GM21529 (cell line): ENCODE data around the gene PRKN.

Source experiments
- ATAC-seq: cut with Tn5 transposase; IDR thresholded peaks from one replicate; pipeline ENCODE4 v1.9.1; 2021; ENCODE audit not compliant: unreplicated experiment

PRKN gene

DNA sequence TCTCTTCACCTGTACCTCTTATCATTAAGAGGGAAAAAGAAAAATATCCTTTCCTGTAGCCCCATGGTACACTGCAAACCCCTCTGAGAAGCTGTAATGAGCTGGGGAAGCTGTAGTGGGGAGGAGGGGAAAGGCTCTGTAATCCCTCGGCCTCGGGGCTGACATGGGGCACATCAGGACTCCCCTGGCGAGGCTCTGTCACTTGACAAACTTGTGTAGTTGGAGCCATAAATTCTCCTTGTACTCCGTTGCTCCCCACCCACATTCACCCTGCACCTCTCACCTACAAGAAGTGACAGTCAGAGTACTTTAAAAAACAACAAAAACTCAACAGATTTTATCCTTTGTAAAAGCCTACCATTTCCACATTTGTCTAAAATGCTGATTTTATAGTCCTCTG, 978.0 kb downstream of the PRKN start:
- ATAC-seq: no peak

DNA sequence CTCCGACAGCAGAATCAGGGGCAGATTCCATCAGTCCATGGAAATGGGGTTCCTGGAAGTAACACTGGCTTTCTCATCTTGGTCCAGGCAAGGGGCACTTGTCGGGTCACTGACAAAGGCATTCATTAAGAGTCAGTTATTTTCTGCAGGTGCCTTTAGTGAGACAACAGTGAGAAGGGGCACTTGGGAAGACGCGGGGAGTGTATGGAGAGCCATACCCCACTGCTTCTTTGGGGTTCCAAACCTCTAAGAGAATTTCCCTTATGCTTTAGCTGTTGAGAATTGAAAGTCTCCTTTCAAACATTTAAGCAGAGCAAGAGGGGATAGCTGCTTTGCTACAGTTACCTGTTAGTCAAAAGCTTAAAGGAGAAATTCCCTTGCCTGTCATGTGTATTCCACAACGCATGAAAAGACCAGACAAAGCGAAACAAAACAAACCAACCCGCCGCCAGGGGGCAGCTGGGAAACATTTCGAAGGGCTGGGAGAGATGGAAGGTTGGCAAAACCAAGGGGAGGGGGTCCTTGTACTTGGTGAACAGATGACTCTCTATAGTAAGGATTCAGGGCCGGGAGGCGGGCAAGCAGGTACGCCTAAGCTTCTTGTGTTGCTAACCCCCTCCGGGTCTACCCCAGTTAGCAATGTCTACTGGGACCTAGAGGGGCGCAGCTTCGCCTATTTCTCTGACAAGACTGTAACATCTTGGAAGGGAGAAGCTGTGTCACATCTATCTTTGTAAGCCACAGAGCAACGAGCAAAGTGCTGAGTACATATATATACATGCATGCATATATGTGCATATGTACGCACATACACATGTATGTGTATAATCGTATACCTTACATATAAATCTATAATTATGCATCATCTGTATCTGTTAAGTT, 978.8 kb downstream of the PRKN start:
- no peak for ATAC-seq

DNA sequence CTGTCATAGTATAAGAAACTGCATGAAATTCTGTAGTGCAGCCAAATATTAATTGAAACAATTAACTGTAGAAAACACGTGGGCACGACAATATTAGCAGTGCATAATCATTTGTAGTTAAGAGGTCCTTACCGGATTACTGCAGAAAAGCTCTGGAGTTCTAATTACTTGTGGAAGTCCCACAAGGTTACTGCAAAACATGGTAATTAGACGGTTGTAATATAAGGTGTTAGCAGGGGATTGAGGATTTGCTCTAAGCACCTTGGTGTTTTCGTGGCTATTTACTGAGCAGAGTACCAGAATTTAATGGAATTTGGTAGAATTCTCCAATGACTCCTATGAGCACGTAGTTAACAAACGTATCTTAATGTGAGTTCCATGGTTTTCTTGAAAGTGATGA, 980.1 kb downstream of the PRKN start:
- ATAC-seq: no peak

DNA sequence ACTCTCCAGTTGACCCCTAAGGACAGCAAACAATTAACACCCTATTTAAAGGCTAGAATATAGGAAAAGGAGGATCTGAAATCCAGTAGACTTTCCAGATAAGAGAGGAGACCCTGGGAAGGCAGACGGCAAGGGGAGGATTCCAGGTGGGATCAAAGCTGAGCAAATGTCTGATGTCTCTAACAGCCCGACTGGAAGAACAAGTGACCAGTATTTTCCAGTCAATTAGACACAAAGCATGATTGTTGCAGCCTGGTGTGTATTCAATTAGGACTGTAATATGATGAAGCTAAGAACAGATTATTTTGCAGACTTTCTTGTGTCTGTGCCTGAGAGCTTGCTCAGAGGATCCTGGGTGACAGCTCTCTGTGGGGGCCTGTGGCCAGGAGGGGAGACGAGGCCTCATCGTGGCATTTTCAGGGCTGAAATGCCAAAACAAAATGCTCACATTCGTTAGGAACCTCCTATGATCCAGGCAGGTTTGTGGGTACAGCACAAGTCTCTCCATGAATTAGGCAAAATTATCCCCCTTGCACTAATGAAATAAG, 981.9 kb downstream of the PRKN start:
- ATAC-seq: no peak

DNA sequence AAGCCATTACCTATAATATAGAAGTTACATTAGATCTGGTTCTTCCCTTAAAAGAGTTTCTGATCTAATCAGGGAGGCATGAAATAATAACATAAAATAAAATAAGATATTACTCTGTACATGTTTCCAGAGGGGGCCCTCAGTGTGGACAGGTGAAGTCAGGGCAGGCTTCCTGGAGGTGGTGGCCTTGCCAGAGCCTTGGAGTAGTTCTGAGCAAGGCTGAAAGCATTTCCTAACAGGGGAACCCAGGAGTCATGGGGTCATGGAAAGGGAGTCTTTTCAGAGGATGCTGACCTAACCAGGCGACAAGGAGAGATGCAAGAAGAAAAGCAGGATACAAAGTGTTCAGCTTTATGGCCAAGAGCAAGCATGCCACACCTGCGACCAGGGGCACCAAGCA, 982.4 kb downstream of the PRKN start:
- ATAC-seq: no peak

DNA sequence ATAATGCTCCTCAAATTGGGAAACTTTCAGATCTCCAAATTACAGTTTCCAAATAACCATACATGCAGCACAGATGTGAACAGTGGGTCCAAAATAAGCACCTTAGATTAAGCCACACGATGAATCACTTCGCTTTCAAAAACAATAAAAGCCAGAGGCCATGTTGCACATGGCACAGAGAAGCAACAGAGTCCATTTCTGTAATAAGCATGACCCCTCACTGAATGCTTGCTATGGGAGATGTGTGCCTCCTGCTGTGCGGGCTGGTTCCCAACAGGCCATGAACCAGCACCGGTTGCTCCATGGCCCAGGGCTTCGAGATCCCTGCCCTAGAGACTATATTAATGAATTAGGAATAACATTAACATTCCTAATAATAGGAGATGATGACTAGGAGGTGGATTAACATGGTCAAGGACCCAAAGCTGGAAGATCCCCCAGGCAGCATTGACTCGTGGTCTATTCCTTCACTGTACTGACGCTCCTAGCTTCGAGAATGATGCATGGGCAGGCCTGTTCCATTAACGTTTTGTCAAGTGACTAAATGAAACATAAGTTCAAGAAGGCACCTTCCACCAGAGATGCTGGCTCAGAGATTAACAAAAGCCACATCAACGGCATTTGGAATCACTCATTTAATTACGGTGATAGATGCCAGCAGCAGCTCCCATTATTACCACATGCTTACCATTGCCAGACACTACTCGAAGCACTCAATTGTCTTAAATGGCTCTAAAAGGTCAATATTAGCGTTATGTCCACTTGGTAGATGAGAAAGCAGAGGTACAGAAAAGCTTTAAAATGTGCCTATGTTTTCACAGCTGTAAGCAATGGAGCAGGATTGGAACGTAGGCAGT, 983.1 kb downstream of the PRKN start:
- ATAC-seq: no peak

DNA sequence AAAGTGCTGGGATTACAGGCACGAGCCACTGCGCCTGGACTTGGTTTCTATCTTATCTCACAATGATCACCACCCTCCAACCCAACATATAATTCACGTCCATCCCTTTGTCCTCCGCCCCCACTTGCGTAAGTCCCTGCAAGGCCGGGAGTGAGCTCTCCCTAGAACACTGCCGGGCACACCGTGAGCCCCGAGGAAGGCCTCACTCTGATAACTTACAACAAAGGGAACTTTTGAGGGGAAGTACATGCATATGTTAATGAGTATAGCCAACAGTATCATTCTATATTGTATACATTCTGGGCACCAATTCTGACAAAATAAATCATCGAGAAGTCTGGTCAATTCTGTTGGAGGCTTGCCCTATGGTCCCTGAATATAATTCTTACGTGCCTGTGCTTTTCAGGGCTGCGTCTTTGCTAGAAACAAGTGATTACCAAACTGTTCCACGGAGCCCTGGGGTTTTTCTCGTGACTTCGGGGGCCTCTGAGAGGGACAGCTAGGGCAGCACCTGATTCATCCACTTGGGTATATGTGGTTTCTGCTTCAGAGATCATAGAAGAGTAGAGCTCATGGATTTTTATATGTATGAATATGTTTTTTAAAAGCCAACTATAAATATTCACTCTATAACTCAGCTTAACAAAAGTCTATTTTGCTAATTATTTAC, 983.9 kb downstream of the PRKN start:
- ATAC-seq: peak; percentile 61

DNA sequence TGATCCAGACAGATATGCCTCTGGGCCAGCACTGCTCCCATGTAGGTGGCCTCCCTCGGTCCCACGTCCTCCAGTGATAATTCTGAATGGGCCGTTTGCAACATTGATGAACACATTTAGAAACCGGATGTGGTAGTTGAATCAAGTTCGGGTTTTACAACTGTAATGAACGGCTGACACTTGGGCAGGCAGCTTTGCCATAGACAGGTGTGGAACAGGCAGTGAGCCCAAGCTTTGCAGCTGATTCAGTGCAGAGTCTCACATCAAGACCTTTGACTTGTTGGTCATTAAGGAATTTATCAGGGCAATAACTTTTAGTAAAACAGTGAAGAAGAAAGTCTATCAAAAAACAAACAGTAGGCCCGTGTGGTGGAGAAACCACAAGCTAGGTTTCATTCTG, 987.1 kb downstream of the PRKN start:
- no peak for ATAC-seq

DNA sequence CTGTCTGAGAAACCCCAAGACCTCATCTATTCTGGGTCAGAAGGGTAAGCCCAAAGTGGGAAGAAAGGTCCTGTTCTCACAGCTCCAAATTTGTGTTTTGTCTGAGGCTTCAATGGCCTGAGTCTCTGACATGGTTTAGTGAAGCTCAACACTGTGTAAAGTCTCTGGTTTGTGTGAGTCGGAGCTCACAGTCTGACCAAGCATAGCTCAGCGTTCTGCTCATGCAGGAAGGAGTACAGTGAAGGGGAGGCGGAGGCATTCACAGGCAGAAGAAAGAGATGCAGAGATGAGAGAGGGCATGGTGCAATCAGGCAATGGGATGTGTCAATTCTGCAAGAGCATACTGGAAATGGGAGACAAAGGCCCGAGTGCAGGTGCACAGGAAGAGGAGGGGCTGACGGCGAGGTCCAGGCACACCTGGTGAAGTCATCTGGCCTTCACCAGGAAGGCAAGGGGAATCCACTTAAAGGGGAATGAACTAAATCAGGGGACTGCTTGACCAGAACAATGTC, 990.7 kb downstream of the PRKN start:
- ATAC-seq: no peak

DNA sequence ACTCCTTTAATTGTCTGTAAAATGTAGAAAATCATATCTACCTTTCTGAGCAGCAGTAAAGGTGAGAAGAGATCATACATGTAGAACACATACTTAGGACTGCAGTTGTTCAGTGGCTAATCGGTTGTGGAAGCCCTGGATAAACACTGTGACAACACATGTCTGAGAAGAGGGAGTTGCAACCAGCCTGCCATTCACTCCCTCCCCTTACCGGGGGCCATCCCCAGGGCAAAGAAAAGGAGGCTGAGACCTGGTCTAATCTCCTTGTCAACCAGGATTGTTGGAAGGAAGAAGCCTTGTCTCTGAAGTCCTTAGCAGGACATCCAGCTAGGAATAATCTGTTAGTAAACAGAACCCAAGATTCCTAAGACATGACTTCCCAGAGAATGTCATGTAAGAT, 991.2 kb downstream of the PRKN start:
- no peak for ATAC-seq

DNA sequence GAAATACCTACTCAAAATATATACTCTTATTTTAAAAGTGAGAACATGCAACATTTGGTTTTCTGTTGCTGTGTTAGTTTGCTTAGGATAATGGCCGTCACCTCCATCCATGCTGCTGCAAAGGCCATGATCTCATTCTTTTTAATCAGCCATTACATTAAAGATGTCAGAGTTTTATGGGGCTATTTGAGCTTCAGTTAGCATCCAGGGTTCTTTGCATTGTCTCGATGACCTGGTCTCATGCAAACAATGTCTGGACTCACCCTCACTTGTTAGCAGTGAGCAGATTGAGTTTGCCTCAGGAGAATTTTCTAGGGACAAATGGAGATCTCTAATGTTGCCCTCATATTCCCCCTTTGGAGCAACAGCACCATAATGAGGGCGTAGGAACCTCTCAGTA, 995.0 kb downstream of the PRKN start:
- no peak for ATAC-seq

DNA sequence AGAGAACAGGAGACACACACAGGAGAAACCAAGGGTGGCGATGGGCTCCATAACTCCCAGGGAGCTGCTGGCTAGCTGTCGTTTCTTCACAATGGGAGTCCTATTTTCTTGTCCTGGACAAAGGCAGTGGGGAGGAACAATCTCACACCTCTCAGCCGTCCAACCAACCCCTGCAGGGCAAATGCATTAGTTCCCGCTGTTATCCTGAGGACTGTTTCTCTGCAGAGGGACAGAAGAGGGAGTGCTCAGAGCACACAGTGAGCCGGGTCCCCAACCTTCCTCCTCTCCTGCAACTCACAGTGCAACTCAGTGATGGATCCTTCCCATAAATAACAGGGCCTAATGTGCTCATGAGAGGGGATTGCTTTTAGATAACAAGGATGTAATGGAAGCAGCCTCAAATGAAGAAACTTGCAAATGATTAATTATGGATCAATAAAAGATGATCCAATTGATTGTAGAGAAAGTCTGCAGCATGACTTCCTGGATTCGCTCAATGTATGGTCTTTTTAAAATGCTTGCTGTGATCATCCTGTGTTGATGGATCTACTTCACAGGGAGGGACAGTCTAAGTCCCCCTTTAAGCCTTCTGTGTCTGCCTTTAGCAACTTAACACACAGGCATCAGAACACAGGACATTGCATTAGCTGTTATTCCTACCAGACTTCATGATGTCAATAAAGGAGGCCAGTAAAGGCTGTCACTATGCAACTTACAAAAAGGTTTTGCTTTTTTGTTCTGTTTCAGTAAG, 1000.3 kb downstream of the PRKN start:
- no peak for ATAC-seq

DNA sequence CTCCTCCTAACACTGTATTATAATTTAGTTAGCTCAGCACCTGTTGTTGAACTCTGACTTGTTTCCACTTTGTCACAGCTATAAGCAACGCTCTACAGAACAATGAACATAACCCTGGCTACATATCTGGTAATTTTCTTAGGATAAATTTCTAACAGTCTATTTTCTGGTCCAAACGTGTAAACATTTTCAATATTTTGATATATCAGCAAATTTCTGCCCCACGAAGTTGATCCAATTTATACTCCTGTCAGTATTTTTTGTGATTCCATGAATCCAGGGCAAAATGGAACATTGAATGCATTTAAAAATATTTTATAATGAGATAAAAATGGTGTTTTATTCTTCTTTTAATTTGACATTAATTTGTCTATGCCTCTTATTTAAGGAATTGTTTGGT, 1005.2 kb downstream of the PRKN start:
- ATAC-seq: no peak

DNA sequence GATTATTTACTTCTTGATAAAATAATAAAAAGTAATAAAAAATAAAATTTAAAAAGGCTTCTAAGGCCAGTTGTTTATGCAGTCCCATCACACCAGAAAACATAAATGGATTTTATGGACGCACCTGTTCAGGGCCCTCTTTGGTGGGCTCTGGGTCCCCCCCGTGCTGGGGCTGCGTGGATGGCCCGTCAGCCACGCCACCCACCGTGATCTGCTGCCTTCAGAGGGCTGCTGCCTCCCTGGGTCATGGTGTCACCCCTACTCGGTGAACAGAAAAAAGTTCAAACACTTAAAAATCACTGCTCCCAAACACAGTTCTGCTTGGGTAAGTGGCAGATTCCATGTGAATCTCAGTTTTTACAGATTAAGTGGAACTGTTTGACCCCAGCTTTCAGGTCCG, 1006.1 kb downstream of the PRKN start:
- ATAC-seq: no peak

DNA sequence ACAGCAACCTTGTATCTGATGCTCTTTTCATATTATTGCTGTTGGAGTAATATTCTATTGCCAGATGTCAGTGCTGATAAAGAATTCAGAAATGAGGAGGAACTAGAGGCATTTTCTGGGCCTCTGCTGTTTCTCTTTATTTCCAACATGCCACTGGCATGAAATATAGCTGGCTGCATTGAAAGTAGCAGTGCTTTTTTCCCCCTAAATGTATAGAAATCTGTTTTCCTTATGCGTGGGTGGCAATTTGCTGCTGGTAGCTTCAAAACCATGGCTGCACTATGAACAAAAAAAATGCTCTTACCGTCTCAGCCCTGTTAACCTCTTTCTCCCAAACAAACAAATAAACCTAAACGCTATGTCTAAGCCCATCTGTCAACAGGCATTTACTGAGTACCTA, 1011.4 kb downstream of the PRKN start:
- ATAC-seq: no peak

DNA sequence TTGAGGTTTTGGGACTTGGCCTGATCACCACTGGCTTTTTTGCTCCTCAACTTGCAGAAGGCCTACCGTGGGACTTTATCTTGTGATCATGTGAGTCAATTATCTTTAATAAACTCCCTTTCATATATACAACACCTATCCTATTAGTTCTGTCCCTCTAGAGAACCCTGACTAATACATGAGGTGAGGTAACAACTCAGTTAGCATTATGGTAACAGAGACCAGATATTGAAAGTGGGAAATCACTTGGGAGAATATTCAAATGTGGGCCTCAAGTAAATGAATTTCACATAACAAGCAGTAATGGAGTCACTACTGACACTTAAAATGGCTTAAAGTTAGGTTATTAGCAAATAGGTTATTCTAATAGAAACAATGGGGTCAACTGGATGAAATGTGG, 1015.6 kb downstream of the PRKN start:
- no peak for ATAC-seq

DNA sequence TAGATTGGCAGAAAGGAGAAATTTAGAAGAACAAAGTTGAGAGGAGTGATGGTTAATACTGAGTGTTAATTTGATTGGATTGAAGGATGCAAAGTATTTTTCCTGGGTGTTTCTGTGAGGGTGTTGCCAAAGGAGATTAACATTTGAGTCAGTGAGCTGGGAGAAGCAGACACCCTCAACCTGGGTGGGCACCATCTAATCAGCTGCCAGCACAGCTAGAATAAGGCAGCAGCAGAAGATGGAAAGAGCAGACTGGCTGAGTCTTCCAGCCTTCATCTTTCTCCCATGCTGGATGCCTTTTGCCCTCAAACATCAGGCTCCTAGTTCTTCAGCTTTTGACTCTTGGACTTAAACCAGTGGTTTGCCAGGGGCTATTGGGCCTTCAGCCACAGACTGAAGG, 1016.1 kb downstream of the PRKN start:
- no peak for ATAC-seq

DNA sequence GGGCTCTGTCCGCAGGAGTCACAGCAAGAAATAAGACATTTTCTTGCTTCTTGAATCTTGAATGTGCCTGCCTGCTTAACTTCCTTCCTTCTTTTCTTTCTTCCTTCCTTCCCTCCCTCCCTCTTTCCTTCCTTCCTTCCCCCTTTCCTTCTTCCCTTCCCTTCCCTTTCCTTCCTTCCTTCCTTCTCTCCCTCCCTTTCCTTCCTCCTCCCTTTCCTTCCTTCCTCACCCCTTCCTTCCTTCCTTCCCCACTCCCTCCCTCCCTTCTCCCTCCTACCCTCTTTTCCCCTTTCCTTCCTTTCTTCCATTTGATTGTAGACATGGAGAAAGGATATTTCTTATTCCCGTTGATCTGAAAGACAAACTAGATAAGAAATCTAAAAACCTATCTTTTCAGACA, 1016.9 kb downstream of the PRKN start:
- no peak for ATAC-seq

DNA sequence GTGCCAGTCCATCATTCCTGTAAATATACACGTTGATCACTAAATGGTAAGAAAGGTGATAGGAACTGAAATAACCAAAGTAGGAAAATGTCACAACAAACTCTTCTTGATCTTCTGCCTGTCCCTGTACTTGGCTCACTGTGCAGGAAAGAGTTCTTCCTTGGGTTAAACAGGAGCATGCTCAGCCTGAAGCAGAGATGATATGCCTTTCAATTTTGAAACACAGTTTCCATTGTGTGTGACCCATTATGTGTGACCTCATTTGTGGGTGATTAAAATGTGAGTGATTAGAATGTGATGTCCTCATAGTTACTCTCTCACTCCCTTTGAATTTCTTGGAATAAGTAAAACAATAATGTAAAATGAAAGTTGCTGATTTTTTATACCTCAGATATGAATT, 1026.5 kb downstream of the PRKN start:
- ATAC-seq: no peak

DNA sequence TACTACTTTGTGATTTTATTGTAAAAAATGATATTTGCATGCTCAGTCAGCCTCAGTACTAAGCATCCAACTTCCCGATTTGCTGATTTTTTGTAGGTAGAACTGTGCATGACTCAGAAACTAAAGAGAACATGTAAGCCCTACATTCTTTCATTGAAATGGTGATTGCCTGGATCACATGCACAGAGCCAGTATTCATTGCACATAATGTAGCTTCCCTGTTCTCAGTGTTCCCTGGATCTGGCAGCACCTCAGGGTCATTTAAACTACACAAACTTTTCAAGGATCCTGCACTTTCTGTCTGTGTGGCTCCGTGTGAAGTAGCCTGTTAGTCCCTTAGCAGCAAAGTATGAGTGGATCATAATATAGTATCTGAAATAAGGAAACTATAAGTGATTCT, 1030.8 kb downstream of the PRKN start:
- ATAC-seq: no peak

DNA sequence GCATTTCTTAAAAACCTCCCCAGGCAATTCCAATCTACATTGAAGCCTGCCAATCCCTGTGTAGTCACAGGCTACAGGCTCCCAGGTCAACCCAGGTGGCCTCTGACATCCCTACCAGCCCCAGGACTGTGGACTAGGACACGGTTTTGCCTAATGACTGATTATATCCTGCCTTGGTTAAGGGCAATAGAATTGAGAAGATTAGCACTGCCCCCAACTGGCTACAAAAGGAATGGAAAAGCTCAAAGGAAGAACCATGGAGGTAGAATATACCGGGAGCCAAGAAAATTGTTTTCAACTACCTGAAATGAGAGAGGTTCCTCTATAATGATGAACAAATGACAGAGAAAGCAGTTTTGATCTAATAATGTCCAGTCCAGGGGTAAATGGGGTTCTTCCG, 1032.6 kb downstream of the PRKN start:
- ATAC-seq: no peak
